HepG2 (cell line): ENCODE measurements around the gene ZNF652. TPM values are rescaled to one million over a fixed set of nuclear protein-coding genes. Genes with fewer than 3 reads are reported as not detected.

Experiments used
- ATAC-seq: fragments of 200-7000 bp; cut with Tn5 transposase; 3 replicates; pipeline ENCODE4 v1.9.1; 2020; ENCODE audit warnings: mild to moderate bottlenecking, moderate library complexity
- BruUV-seq: library from RNA; stranded (reverse); fragments of 400-500 nt; replicated peaks from 2 replicates; lab custom pipeline; 2021; lab: Mats Ljungman, UMichigan
- CTCF ChIA-PET: fragments of 300-600 bp; formaldehyde crosslinking; extraction: SDS; loops from one replicate; lab custom pipeline; 2021; ENCODE audit warnings: low total read pairs, inconsistent platforms, low intra/inter-chr PET ratio; lab: Yijun Ruan, JAX
- POLR2A ChIA-PET: fragments of 350-600 bp; sonication (Branson Sonifier 250); formaldehyde crosslinking; loops from one replicate; lab custom pipeline; 2020; ENCODE audit warnings: antibody characterized with exemption, inconsistent platforms; lab: Yijun Ruan, JAX
- DNase-seq: peaks from one replicate; pipeline ENCODE4 v3.0.0-alpha.2; 2015; ENCODE audit warnings: low spot score
- FAIRE-seq: peaks from 3 replicates; lab custom pipeline; 2011; peaks lifted over from hg19 to GRCh38; lab: Jason Lieb, UNC
- H2AFZ ChIP-seq: one replicate; pipeline ENCODE4 v1.6.1; 2011; ENCODE audit warnings: low read length, inconsistent platforms
- H3K27ac ChIP-seq: fragments of 300-600 bp; 3 replicates; pipeline ENCODE4 v1.8.0; 2011; ENCODE audit warnings: mixed run types, mild to moderate bottlenecking, mixed read lengths, low read length, inconsistent platforms; ENCODE audit not compliant: insufficient read depth; ENCODE audit errors: extremely low read length
- H3K27me3 ChIP-seq, 2 experiments: fragments of 200-600 bp in 1 of 2; 2 replicates in 1 of 2; 3 replicates in 1 of 2; pipeline versions ENCODE4 v1.6.0 to v1.8.0; 2011; ENCODE audit warnings: low read length in 2 of 2, mild to moderate bottlenecking in 2 of 2, moderate library complexity in 2 of 2, inconsistent platforms in 1 of 2; ENCODE audit not compliant: insufficient read depth in 2 of 2, control insufficient read depth in 1 of 2
- H3K36me3 ChIP-seq, 2 experiments: fragments of 200-600 bp in 1 of 2; replicated peaks in 1 of 2; 2 replicates in 1 of 2; 3 replicates in 1 of 2; pipeline versions ENCODE4 v1.5.1 to v1.8.0; 2011; ENCODE audit warnings: low read length in 2 of 2, inconsistent platforms in 1 of 2; ENCODE audit not compliant: insufficient read depth in 2 of 2, control insufficient read depth in 1 of 2
- H3K4me1 ChIP-seq: 2 replicates; pipeline ENCODE4 v1.5.1; 2012; ENCODE audit warnings: low read length, inconsistent platforms; ENCODE audit not compliant: insufficient read depth
- H3K4me2 ChIP-seq: 2 replicates; pipeline ENCODE4 v1.6.0; 2011; ENCODE audit warnings: low read depth, low read length, inconsistent platforms
- H3K4me3 ChIP-seq, 3 experiments: fragments of 200-600 bp in 1 of 3; sonication (generic), shearing (Covaris generic) in 1 of 3; replicated peaks in 1 of 3; 2 replicates each; pipeline ENCODE4 v1.5.1; 2011 to 2016; ENCODE audit warnings: low read length in 3 of 3, inconsistent platforms in 2 of 3, low read depth in 2 of 3, mild to moderate bottlenecking in 2 of 3, control low read depth in 1 of 3, mixed read lengths in 1 of 3; ENCODE audit not compliant: insufficient read depth in 1 of 3
- H3K79me2 ChIP-seq: one replicate; pipeline ENCODE4 v1.6.1; 2011; ENCODE audit warnings: low read length, inconsistent platforms; ENCODE audit not compliant: insufficient read depth
- H3K9ac ChIP-seq: 2 replicates; pipeline ENCODE4 v1.6.0; 2011; ENCODE audit warnings: mild to moderate bottlenecking, low read depth, low read length, inconsistent platforms; ENCODE audit not compliant: insufficient read depth
- H3K9me3 ChIP-seq: 2 replicates; pipeline ENCODE4 v1.5.1; 2012; ENCODE audit warnings: mild to moderate bottlenecking, low read length
- H4K20me1 ChIP-seq: 2 replicates; pipeline ENCODE4 v1.6.0; 2011; ENCODE audit warnings: inconsistent platforms, mild to moderate bottlenecking, low read length, moderate library complexity; ENCODE audit not compliant: insufficient read depth
- AGO2 ChIP-seq: fragments of 200-400 bp; formaldehyde crosslinking; optimal IDR thresholded peaks from 2 replicates; pipeline ENCODE3; 2017; ENCODE audit warnings: mild to moderate bottlenecking, low read depth, low read length, moderate library complexity
- DR1 ChIP-seq: sonication (generic); formaldehyde crosslinking; IDR thresholded peaks from 2 replicates; pipeline ENCODE4 v1.8.0; 2021; ENCODE audit warnings: mild to moderate bottlenecking, missing genetic modification reagents, inconsistent platforms
- ZHX2 ChIP-seq, 2 experiments: sonication (generic) in 1 of 2; formaldehyde crosslinking in 1 of 2; IDR thresholded peaks; 2 replicates each; pipeline versions ENCODE4 v1.6.1 to v1.9.0; 2014 to 2022; ENCODE audit warnings: antibody characterized with exemption in 1 of 2, borderline replicate concordance in 1 of 2, inconsistent platforms in 1 of 2, low read depth in 1 of 2, missing genetic modification reagents in 1 of 2
- ZNF891 ChIP-seq: sonication (generic); formaldehyde crosslinking; IDR thresholded peaks from 2 replicates; pipeline ENCODE4 v1.5.0; 2020; ENCODE audit warnings: mild to moderate bottlenecking, missing genetic modification reagents
- WGBS: methylation state at CpG from one replicate; pipeline ENCODE4 v1.1.6; 2017; ENCODE audit warnings: low lambda C conversion rate; 5-methylcytosine and 5-hydroxymethylcytosine counted together
- in situ Hi-C: cut with HindIII; loops from 2 replicates; pipeline ENCODE4 v1.10.0; 2017; ENCODE audit warnings: low pct_unique_long_range_greater_than_20kb; ENCODE audit not compliant: extremely low pct_ligation_motif_present
- intact Hi-C: fragments of 100-400 bp; cut with micrococcal nuclease; formaldehyde crosslinking; loops from one replicate; pipeline ENCODE4 v1.10.0; 2022; ENCODE audit not compliant: unreplicated experiment
- polyA plus RNA-seq, 8 experiments: library from polyadenylated mRNA; depleted of rRNA in 3 of 8; stranded (reverse) in 7 of 8; unstranded in 1 of 8; fragments of >200 nt; fragmentation: Illumina TruSeq in 4 of 8; extraction: Trizol in 4 of 8; gene quantifications; 2 replicates each; pipeline versions ENCODE4 v1.2.1 to v1.2.3, GENCODE V29; 2011 to 2016; ENCODE audit warnings: low read depth in 4 of 8, missing spikeins in 1 of 8, mixed read lengths in 1 of 8; ENCODE audit not compliant: insufficient read depth in 1 of 8
- total RNA-seq, 5 experiments: library from RNA; depleted of rRNA; stranded (reverse); fragments of >200 nt; fragmentation: Illumina TruSeq; extraction: Trizol; gene quantifications; 2 replicates each; pipeline ENCODE4 v1.2.3, GENCODE V29; 2016; ENCODE audit warnings: low read depth in 1 of 5

ZNF652 gene
- total and polyA plus RNA-seq, 2 of the 13 experiments (the other 11 are each of a cell fraction or from before 2014, with no cell fraction given) = 16.2 to 30.2 TPM

- H3K4me2 ChIP-seq = no peak overlapping the region
- DNase-seq (no peak), ATAC-seq (no peak), FAIRE-seq (no peak)
- peaks cover 22% of the 10 kb centered on the region for H3K79me2 ChIP-seq
- H3K9ac ChIP-seq = no peak overlapping the region
- H3K27me3 ChIP-seq = no peaks in the 10 kb centered on the region; a peak in 1 of 5 replicates
- H2AFZ ChIP-seq = no peak overlapping the region
- 98% methylated on average over 14 of the region's 14 CpGs for WGBS
- H3K9me3 ChIP-seq = no peaks in the 10 kb centered on the region
- no TSS peak for BruUV-seq
- H3K4me1 ChIP-seq = peaks cover 29% of the 10 kb centered on the region
- no peak overlapping the region for H3K4me3 ChIP-seq
- intact Hi-C loops (loop anchor here (2.0 to 10.0 kb wide), 3 partner anchors 48 to 140 kb away; partner anchors contain the start of gene NGFR), in situ Hi-C loops (no loop called here)
- H3K27ac ChIP-seq = no peak overlapping the region
- POLR2A ChIA-PET = no interaction called here
- H3K36me3 ChIP-seq = peaks cover 55 to 85% of the 10 kb centered on the region in 2 experiments
- TF ChIP-seq DR1 (CRISPR knock-in tag) (no peak), ZHX2 (IDR thresholded peaks at IDR 0.05; ENCODE audit: low read depth) (no peak), ZHX2 (CRISPR knock-in tag; IDR thresholded peaks at IDR 0.05; ENCODE audit: borderline replicate concordance) (no peak), AGO2 (no peak), ZNF891 (CRISPR knock-in tag) (0 out of 2 replicates have a peak, but pooled peaks have one; percentile 38)
- TF ChIP-seq, all 625 proteins: peak for 1
- H4K20me1 ChIP-seq = 0 out of 2 replicates have a peak, but pooled peaks cover 5% of the 10 kb centered on the region
- CTCF ChIA-PET = interaction anchor here (0.9 to 3.3 kb wide), 2 partner anchors 19 to 147 kb away, joined by 3 to 75 read pairs; no protein-coding TSS in a partner anchor
These were observed 47.0 kb upstream of the ZNF652 start for GRCh38 chr17:49409066-49409465.
